Ramos (cell line): ENCODE results near the gene ATP5F1E.

ENCODE experiments used
- in situ Hi-C: fragments of 300-500 bp; cut with MboI; formaldehyde crosslinking; loops from one replicate; pipeline ENCODE4 v1.14.3; 2022; ENCODE audit warnings: low sequenced_read_pairs; ENCODE audit not compliant: unreplicated experiment

ATP5F1E gene

GRCh38 chr20:59008715-59009336, 23.3 kb downstream of the ATP5F1E start:
- in situ Hi-C loops = no loop called here

- in situ Hi-C loops = no loop called here
These were observed 24.2 kb downstream of the ATP5F1E start for GRCh38 chr20:59007665-59008511.

- in situ Hi-C loops = no loop called here
These were observed 25.1 kb downstream of the ATP5F1E start, which contains the start of gene CTSZ for GRCh38 chr20:59006864-59007664. TSS of gene CTSZ (minus strand) at chr20:59007254. CDS start at chr20:59007128, 126 bp downstream.

- in situ Hi-C loops = no loop called here
These were observed 25.8 kb downstream of the ATP5F1E start for GRCh38 chr20:59006167-59006863.

GRCh38 chr20:59005523-59006166, 26.5 kb downstream of the ATP5F1E start:
- in situ Hi-C loops = no loop called here

GRCh38 chr20:59004763-59005522, 27.2 kb downstream of the ATP5F1E start:
- in situ Hi-C loops = no loop called here

GRCh38 chr20:59004493-59004762, 27.7 kb downstream of the ATP5F1E start:
- in situ Hi-C loops = no loop called here

- in situ Hi-C loops = no loop called here
These were observed 28.2 kb downstream of the ATP5F1E start for GRCh38 chr20:59003836-59004492.

GRCh38 chr20:59002874-59003399, 29.2 kb downstream of the ATP5F1E start:
- in situ Hi-C loops = no loop called here

GRCh38 chr20:59002388-59002787, 29.7 kb downstream of the ATP5F1E start:
- in situ Hi-C loops = no loop called here

- in situ Hi-C loops = no loop called here
These were observed 30.5 kb downstream of the ATP5F1E start for GRCh38 chr20:59001449-59002171.

- in situ Hi-C loops = no loop called here
These were observed 31.1 kb downstream of the ATP5F1E start for GRCh38 chr20:59001068-59001448.

GRCh38 chr20:59000326-59000725, 31.8 kb downstream of the ATP5F1E start:
- in situ Hi-C loops = no loop called here

GRCh38 chr20:58998656-58999055, 33.5 kb downstream of the ATP5F1E start:
- in situ Hi-C loops = no loop called here

GRCh38 chr20:58997141-58997770, 34.9 kb downstream of the ATP5F1E start:
- in situ Hi-C loops = no loop called here

GRCh38 chr20:58996226-58996611, 35.9 kb downstream of the ATP5F1E start:
- in situ Hi-C loops = no loop called here

- in situ Hi-C loops = no loop called here
These were observed 36.5 kb downstream of the ATP5F1E start for GRCh38 chr20:58995461-58996225.
